Calu3 (cell line): ENCODE measurements around the gene PPIH. TPM values are rescaled to one million over a fixed set of nuclear protein-coding genes. Genes with fewer than 3 reads are reported as not detected.
"Not testable (repeated sequence)": the region's sequence is repeated elsewhere in the genome, so short reads cannot be mapped to it uniquely, and the experiment has no call there.

Experiments
- BruUV-seq: library from RNA; stranded (reverse); fragments of 400-500 nt; replicated peaks from 2 replicates; lab custom pipeline; 2021; lab: Mats Ljungman, UMichigan
- CTCF ChIA-PET: fragments of 300-600 bp; sonication (Branson Sonifier 250); formaldehyde crosslinking; loops from one replicate; lab custom pipeline; 2022; ENCODE audit warnings: antibody characterized with exemption; lab: Charles Lee
- DNase-seq: peaks from one replicate; pipeline ENCODE4 v3.0.0; 2022
- H3K27ac Mint-ChIP-seq: one replicate; pipeline ENCODE4 v1.8.0; 2022; ENCODE audit warnings: mixed read lengths; ENCODE audit not compliant: unreplicated experiment
- H3K27me3 Mint-ChIP-seq: one replicate; pipeline ENCODE4 v1.8.0; 2022; ENCODE audit warnings: mixed read lengths; ENCODE audit not compliant: unreplicated experiment
- H3K36me3 Mint-ChIP-seq: one replicate; pipeline ENCODE4 v1.8.0; 2022; ENCODE audit warnings: mild to moderate bottlenecking, moderate library complexity, mixed read lengths; ENCODE audit not compliant: insufficient read depth, unreplicated experiment
- H3K4me1 Mint-ChIP-seq: one replicate; pipeline ENCODE4 v1.8.0; 2022; ENCODE audit warnings: mild to moderate bottlenecking, low read depth, mixed read lengths; ENCODE audit not compliant: unreplicated experiment
- H3K4me3 Mint-ChIP-seq: one replicate; pipeline ENCODE4 v1.8.0; 2022; ENCODE audit warnings: mild to moderate bottlenecking, low read depth, moderate library complexity, mixed read lengths; ENCODE audit not compliant: unreplicated experiment
- H3K9me3 Mint-ChIP-seq: one replicate; pipeline ENCODE4 v1.8.0; 2022; ENCODE audit warnings: low read depth, mixed read lengths; ENCODE audit not compliant: unreplicated experiment
- CTCF ChIP-seq: fragments of 200-600 bp; IDR thresholded peaks from one replicate; pipeline ENCODE4 v1.8.0; 2022; ENCODE audit warnings: antibody characterized with exemption; ENCODE audit not compliant: unreplicated experiment
- intact Hi-C: fragments of 100-400 bp; cut with micrococcal nuclease; formaldehyde crosslinking; loops from one replicate; pipeline ENCODE4 v1.10.0; 2022; ENCODE audit not compliant: unreplicated experiment
- total RNA-seq: library from RNA; stranded (reverse); gene quantifications from 2 replicates; pipeline ENCODE4 v1.2.3, GENCODE V29; 2022

PPIH gene
- total RNA-seq, 1 experiment from 2014 or later, result 58.6 TPM

DNA sequence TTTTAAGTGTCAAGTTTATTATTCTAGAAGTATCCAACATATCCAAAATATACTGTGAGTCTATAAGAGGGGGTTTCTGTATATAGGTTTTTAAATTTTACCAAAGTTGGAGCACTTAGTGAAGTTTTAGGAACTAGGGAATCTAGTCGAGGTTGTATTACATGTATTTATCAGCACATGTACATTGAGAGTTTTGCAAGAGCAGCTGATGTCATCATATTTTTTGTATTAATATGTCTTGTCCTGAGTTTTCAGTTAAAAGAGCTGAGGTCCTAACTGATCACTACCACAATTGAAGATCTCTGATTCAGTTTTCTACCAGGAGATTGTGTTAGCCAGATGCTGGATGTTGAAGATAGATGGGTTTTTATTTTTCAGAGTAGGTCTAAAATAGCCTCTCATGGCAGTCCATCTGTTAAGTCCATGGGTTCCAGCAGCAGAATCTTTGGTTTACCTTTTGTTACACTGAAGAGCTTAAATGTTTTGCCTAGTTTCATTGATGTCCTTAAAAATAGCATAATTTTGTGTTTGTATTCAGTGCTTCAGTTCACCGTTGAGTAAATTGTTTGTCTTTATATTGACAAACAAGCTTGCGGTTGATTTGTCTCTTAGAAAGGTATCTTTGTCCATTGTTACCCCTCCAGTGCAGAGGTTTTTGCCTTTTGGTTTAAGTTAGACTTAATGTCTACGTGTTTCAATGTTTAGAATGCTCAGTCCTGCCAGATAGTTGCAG is 40.0 kb downstream of the PPIH start:
- DNase-seq, result no peak
- CTCF ChIA-PET, result no interaction called here
- Mint-ChIP-seq H3K36me3 (peaks cover 93% of the 10 kb centered on the region), H3K4me1 (peaks cover 31% of the 10 kb centered on the region), H3K9me3 (no peaks in the 10 kb centered on the region), H3K4me3 (no peak overlapping the region), H3K27ac (peak overlapping the region; percentile 37), H3K27me3 (no peaks in the 10 kb centered on the region)
- TF ChIP-seq CTCF, result no peak
- intact Hi-C loops, result no loop called here
- BruUV-seq, result no TSS peak

GRCh38 chr1:42700006-42700405 is 41.8 kb downstream of the PPIH start:
- Mint-ChIP-seq H3K4me1 (peaks cover 22% of the 10 kb centered on the region), H3K27me3 (no peaks in the 10 kb centered on the region), H3K27ac (peak overlapping the region; percentile 37), H3K4me3 (no peak overlapping the region), H3K36me3 (peaks cover 97% of the 10 kb centered on the region), H3K9me3 (no peaks in the 10 kb centered on the region)
- CTCF ChIA-PET, result no interaction called here
- intact Hi-C loops, result no loop called here
- TF ChIP-seq CTCF, result no peak
- no TSS peak for BruUV-seq
- DNase-seq, result no peak

- CTCF ChIA-PET, result no interaction called here
- Mint-ChIP-seq H3K27me3 (no peaks in the 10 kb centered on the region), H3K4me1 (peaks cover 11% of the 10 kb centered on the region), H3K4me3 (no peak overlapping the region), H3K9me3 (no peaks in the 10 kb centered on the region), H3K27ac (peak overlapping the region; percentile 84), H3K36me3 (peaks cover 90% of the 10 kb centered on the region)
- DNase-seq, result no peak
- intact Hi-C loops, result no loop called here
- no peak for TF ChIP-seq CTCF
- no TSS peak for BruUV-seq
Measured at GRCh38 chr1:42703888-42704464, 45.8 kb downstream of the PPIH start.

GRCh38 chr1:42712808-42713207 is 54.6 kb downstream of the PPIH start:
- BruUV-seq, H3K27me3 Mint-ChIP-seq, H3K4me3 Mint-ChIP-seq, DNase-seq, H3K9me3 Mint-ChIP-seq, intact Hi-C loops, H3K27ac Mint-ChIP-seq, CTCF ChIA-PET: not testable (repeated sequence)
- H3K4me1 Mint-ChIP-seq, result peaks cover 19% of the 10 kb centered on the region
- peaks cover 64% of the 10 kb centered on the region for H3K36me3 Mint-ChIP-seq

DNA sequence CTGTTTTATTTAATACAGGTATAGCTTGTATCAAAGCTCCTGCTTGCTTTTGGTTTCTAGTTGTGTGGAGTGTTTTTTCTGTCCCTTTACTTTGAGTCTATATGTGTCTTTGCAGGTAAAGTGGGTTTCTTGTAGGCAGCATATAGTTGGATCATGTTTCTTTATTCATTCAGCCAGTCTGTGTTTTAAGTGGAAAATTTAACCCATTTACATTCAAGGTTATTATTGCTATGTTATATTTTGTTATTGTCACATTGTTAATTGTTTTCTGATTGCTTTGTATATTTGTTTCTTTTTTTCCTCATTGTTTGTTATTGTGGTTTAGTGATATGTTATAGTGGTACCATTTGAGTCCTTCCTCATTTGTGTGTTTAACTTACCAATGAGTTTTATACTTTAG is 55.1 kb downstream of the PPIH start:
- Mint-ChIP-seq H3K36me3 (peaks cover 63% of the 10 kb centered on the region), H3K27ac (no peak overlapping the region), H3K4me1 (peaks cover 19% of the 10 kb centered on the region), H3K27me3 (no peaks in the 10 kb centered on the region), H3K9me3 (no peaks in the 10 kb centered on the region), H3K4me3 (no peak overlapping the region)
- DNase-seq, result no peak
- intact Hi-C loops, result no loop called here
- CTCF ChIA-PET, result no interaction called here
- no TSS peak for BruUV-seq
- TF ChIP-seq CTCF, result no peak

DNA sequence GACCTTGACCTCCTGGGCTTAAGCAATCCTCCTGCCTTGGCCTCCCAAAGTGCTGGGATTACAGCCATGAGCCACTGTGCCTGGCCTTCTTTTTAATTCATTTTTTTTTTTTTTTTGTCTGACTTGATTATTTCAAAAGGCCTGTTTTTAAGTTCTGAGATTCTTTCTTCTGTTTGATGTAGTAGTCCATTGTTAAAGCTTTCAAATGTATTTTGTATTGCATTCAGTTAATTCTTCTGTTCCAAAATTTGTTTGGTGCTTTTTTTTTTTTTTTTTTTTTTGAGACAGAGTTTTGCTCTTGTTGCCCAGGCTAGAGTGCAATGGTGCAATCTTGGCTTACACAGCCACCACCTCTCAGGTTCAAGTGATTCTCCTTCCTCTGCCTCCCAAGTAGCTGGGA is 56.2 kb downstream of the PPIH start:
- peaks cover 64% of the 10 kb centered on the region for H3K36me3 Mint-ChIP-seq
- CTCF ChIA-PET, result not testable (repeated sequence)

More for the DNA sequence above, 56.2 kb downstream of the PPIH start:
- H3K27me3 Mint-ChIP-seq, intact Hi-C loops, H3K27ac Mint-ChIP-seq, BruUV-seq, DNase-seq, H3K9me3 Mint-ChIP-seq, H3K4me3 Mint-ChIP-seq: not testable (repeated sequence)
- H3K4me1 Mint-ChIP-seq, result peaks cover 19% of the 10 kb centered on the region
